DOHH2 (cell line): ENCODE data around the gene MPC2.

Experiments used
- CTCF ChIP-seq: fragments of 200-600 bp; sonication (generic); IDR thresholded peaks from one replicate; pipeline ENCODE4 v1.5.1; 2014; ENCODE audit warnings: antibody characterized with exemption, mild to moderate bottlenecking, low read depth, low read length; ENCODE audit not compliant: poor library complexity, severe bottlenecking
- EZH2phosphoT487 ChIP-seq: fragments of 200-600 bp; sonication (generic); IDR thresholded peaks from 2 replicates; pipeline ENCODE4 v1.6.1; 2017; ENCODE audit warnings: borderline replicate concordance, mild to moderate bottlenecking, antibody characterized with exemption, low read length, moderate library complexity, mixed read lengths

- no peak for TF ChIP-seq CTCF
- TF ChIP-seq EZH2phosphoT487, result no peak
These were observed 37.8 kb upstream of the MPC2 start for GRCh38 chr1:167974698-167975097.
